ENCODE measurements around the gene SIAE. TPM values are rescaled to one million over a fixed set of nuclear protein-coding genes. Genes with fewer than 3 reads are reported as not detected.

The SIAE gene
- total and polyA plus RNA-seq, 10 of the 15 experiments (the other 5 are each of a cell fraction or from before 2014, with no cell fraction given), result 0.93 to 6.9 (median 4.2) TPM

GRCh38 chr11:124612045-124612444 lies 61.5 kb downstream of the SIAE start:
- RAD21 ChIA-PET (ENCODE audit: unreplicated experiment), result no interaction called here
- H4K20me1 ChIP-seq (ENCODE audit: control insufficient read depth, insufficient read depth), result no peaks in the 10 kb centered on the region
- no peaks in the 10 kb centered on the region for H3K4me1 ChIP-seq (ENCODE audit: control insufficient read depth, insufficient read depth, low read length)
- intact Hi-C loops (cut with micrococcal nuclease; ENCODE audit: unreplicated experiment), result no loop called here
- H3K27ac ChIP-seq (ENCODE audit: control insufficient read depth, insufficient read depth), result no peak overlapping the region
- SMC1A ChIA-PET (ENCODE audit: uncharacterized antibody, unreplicated experiment), result interaction anchor here (0.6 kb wide), 2 partner anchors 283 to 1580 kb away, joined by 3 to 4 read pairs; no protein-coding TSS in a partner anchor
- no peaks in the 10 kb centered on the region for H3K27me3 ChIP-seq (replicated peaks in 1 of 2; ENCODE audit: control insufficient read depth in 2 of 2, insufficient read depth in 2 of 2, low read length in 1 of 2)
- DNase-seq (ENCODE audit: low read depth, low spot score), result no peak
- no peak for FAIRE-seq
- no peak overlapping the region for H3K4me2 ChIP-seq (ENCODE audit: control insufficient read depth, insufficient read depth)
- POLR2A ChIA-PET, result interaction anchor here (1.3 kb wide), 1 partner anchor 342 kb away, joined by 3 read pairs; the partner anchor contains the start of gene CCDC15
- no peak overlapping the region for H2AFZ ChIP-seq (ENCODE audit: control insufficient read depth, low read depth, low read length)
- CTCF ChIA-PET, result no interaction called here
- no peaks in the 10 kb centered on the region for H3K9me3 ChIP-seq (replicated peaks; ENCODE audit: control insufficient read depth, insufficient read depth, low read length)
- H3K4me3 ChIP-seq, result no peak overlapping the region
- no peak overlapping the region for H3K9ac ChIP-seq (ENCODE audit: control insufficient read depth, insufficient read depth, low read length)
- H3K36me3 ChIP-seq (ENCODE audit: control insufficient read depth in 2 of 2, insufficient read depth in 2 of 2, low read length in 1 of 2), result no peaks in the 10 kb centered on the region
- BruUV-seq (replicated peaks), result no TSS peak
- in situ Hi-C loops (cut with MboI), result no loop called here
- ATAC-seq, result peak; percentile 60
- 9% methylated on average over 3 of the region's 3 CpGs for whole genome bisulfite sequencing (ENCODE audit: insufficient coverage, insufficient replicate concordance, low lambda C conversion rate, missing lambda C conversion rate)
- no peaks in the 10 kb centered on the region for H3K79me2 ChIP-seq (ENCODE audit: control insufficient read depth, insufficient read depth, low read length)
- TF ChIP-seq MTA3 (IDR thresholded peaks at IDR 0.05; ENCODE audit: borderline replicate concordance, low read length), result no peak
- no peak for TF ChIP-seq CBX5 (IDR thresholded peaks at IDR 0.05; ENCODE audit: low read depth)
- TF ChIP-seq, protein P1, sequence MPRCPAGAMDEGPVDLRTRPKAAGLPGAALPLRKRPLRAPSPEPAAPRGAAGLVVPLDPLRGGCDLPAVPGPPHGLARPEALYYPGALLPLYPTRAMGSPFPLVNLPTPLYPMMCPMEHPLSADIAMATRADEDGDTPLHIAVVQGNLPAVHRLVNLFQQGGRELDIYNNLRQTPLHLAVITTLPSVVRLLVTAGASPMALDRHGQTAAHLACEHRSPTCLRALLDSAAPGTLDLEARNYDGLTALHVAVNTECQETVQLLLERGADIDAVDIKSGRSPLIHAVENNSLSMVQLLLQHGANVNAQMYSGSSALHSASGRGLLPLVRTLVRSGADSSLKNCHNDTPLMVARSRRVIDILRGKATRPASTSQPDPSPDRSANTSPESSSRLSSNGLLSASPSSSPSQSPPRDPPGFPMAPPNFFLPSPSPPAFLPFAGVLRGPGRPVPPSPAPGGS (IDR thresholded peaks at IDR 0.05; ENCODE audit: borderline replicate concordance, insufficient read depth, low read depth, low read length, poor library complexity, severe bottlenecking), result no peak
- no peak for TF ChIP-seq SMAD5 (IDR thresholded peaks at IDR 0.05; ENCODE audit: low read depth)
- no peak for TF ChIP-seq RB1 (IDR thresholded peaks at IDR 0.05; ENCODE audit: borderline replicate concordance)
- TF ChIP-seq NBN (IDR thresholded peaks at IDR 0.05), result no peak
- TF ChIP-seq, protein P2, sequence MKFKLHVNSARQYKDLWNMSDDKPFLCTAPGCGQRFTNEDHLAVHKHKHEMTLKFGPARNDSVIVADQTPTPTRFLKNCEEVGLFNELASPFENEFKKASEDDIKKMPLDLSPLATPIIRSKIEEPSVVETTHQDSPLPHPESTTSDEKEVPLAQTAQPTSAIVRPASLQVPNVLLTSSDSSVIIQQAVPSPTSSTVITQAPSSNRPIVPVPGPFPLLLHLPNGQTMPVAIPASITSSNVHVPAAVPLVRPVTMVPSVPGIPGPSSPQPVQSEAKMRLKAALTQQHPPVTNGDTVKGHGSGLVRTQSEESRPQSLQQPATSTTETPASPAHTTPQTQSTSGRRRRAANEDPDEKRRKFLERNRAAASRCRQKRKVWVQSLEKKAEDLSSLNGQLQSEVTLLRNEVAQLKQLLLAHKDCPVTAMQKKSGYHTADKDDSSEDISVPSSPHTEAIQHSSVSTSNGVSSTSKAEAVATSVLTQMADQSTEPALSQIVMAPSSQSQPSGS (IDR thresholded peaks at IDR 0.05; ENCODE audit: low read length), result no peak
- TF ChIP-seq CREM (IDR thresholded peaks at IDR 0.05; ENCODE audit: low read depth), result no peak
- TF ChIP-seq RAD51 (IDR thresholded peaks at IDR 0.05), result no peak
- TF ChIP-seq CEBPB (IDR thresholded peaks at IDR 0.05; ENCODE audit: borderline replicate concordance in 1 of 2, low read depth in 2 of 2, low read length in 2 of 2), result no peak
- TF ChIP-seq EGR1 (IDR thresholded peaks at IDR 0.05; ENCODE audit: borderline replicate concordance in 1 of 2, low read depth in 2 of 2, low read length in 2 of 2), result no peak
- TF ChIP-seq TCF7 (IDR thresholded peaks at IDR 0.05; ENCODE audit: borderline replicate concordance), result no peak
- TF ChIP-seq ZBTB40 (IDR thresholded peaks at IDR 0.05; ENCODE audit: borderline replicate concordance), result no peak
- TF ChIP-seq REST (IDR thresholded peaks at IDR 0.05; ENCODE audit: low read depth, low read length), result no peak
- TF ChIP-seq ZBED1 (IDR thresholded peaks at IDR 0.05; ENCODE audit: borderline replicate concordance), result no peak
